Tibial nerve (tissue), 4 donors: Measurements from ENCODE around the gene OR10G7. TPM values are rescaled to one million over a fixed set of nuclear protein-coding genes. Genes with fewer than 3 reads are reported as not detected.

Source experiments
- DNase-seq, 2 donors: peaks; one replicate each; pipeline ENCODE4 v3.0.0-alpha.2; 2019; ENCODE audit warnings: low spot score in 2 of 2
- H3K27ac ChIP-seq, 4 donors: fragments of 200-600 bp; sonication (generic) in 3 of 4; one replicate each; pipeline ENCODE4 v1.5.1; 2017 to 2019; ENCODE audit warnings: mild to moderate bottlenecking in 1 of 4
- H3K27me3 ChIP-seq, 2 donors: fragments of 200-600 bp; sonication (generic) in 1 of 2; one replicate each; pipeline versions ENCODE4 v1.5.1 to v1.6.0; 2017 to 2019
- H3K36me3 ChIP-seq, 3 donors: fragments of 200-600 bp; sonication (generic); one replicate each; pipeline ENCODE4 v1.5.1; 2018 to 2019
- H3K4me1 ChIP-seq, 4 donors: fragments of 200-600 bp; sonication (generic) in 3 of 4; one replicate each; pipeline ENCODE4 v1.5.1; 2017 to 2019
- H3K4me3 ChIP-seq, 4 donors: fragments of 200-600 bp; sonication (generic) in 3 of 4; one replicate each; pipeline ENCODE4 v1.5.1; 2017 to 2019; ENCODE audit warnings: mild to moderate bottlenecking in 1 of 4, moderate library complexity in 1 of 4
- H3K9me3 ChIP-seq, 4 donors: fragments of 200-600 bp; sonication (generic) in 3 of 4; one replicate each; pipeline ENCODE4 v1.5.1; 2017 to 2019
- EP300 ChIP-seq, 2 donors: sonication (generic); formaldehyde crosslinking; IDR thresholded peaks; one replicate each; pipeline ENCODE4 v1.6.1; 2017; ENCODE audit warnings: antibody characterized with exemption in 2 of 2, mild to moderate bottlenecking in 1 of 2
- POLR2A ChIP-seq, 2 donors: fragments of 450-650 bp; IDR thresholded peaks; one replicate each; pipeline ENCODE4 v1.6.1; 2017; ENCODE audit warnings: antibody characterized with exemption in 2 of 2, mild to moderate bottlenecking in 2 of 2, moderate library complexity in 2 of 2
- WGBS, 2 donors: methylation state at CpG; one replicate each; pipeline ENCODE4 v1.1.5; 2018; 5-methylcytosine and 5-hydroxymethylcytosine counted together
- total RNA-seq, 4 donors: library from RNA; depleted of rRNA; stranded (reverse); fragments of >200 nt; gene quantifications; one replicate each; pipeline ENCODE4 v1.1.0, GENCODE V29; 2016
- TF ChIP-seq, protein P1 (sequence below), 5 experiments: fragments of 200-600 bp in 3 of 5; fragments of 450-650 bp in 2 of 5; sonication (generic) in 3 of 5; IDR thresholded peaks; one replicate each; pipeline ENCODE4 v1.5.1; 2016 to 2019; ENCODE audit warnings: antibody characterized with exemption in 5 of 5, mild to moderate bottlenecking in 3 of 5, moderate library complexity in 2 of 5

Gene OR10G7
- total RNA-seq, 4 donors from 2014 or later, result not detected

DNA sequence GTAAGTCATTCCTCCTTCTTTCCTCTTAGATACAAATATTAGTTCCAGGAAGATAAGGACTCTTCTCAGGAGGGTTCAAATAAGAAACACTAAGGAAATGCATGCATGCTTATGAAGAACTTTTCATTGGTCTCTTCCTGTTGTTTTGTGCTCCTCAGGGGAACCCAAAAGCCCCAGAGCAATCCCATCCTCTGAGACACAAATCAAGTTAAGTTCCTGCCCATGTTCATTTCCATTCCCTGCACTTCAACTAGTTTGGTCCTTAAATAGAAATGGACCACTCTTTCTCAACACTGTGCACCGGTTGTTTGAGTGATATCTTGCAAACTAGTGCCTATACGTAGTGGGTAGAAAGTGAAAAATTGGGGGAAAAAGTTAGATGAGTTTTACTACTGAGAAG, 28.4 kb downstream of the OR10G7 start, which contains the start of gene OR10G4:
TSS of gene OR10G4 (plus strand) at position 301 of the 400 bp plus-strand sequence. CDS start 2,578 bp downstream, outside the sequence.
- no peaks in the 10 kb centered on the region for H3K27me3 ChIP-seq
- no peaks in the 10 kb centered on the region for H3K36me3 ChIP-seq
- 75 to 88% methylated on average over 2 of the region's 2 CpGs for WGBS, 2 donors
- H3K9me3 ChIP-seq, result no peaks in the 10 kb centered on the region
- H3K4me3 ChIP-seq, result no peak within 1 kb of the TSS
- no peak for DNase-seq
- H3K27ac ChIP-seq, result no peak within 1 kb of the TSS
- no peaks in the 10 kb centered on the region for H3K4me1 ChIP-seq
- TF ChIP-seq POLR2A (IDR thresholded peaks at IDR 0.05), result no peak
- TF ChIP-seq EP300 (IDR thresholded peaks at IDR 0.05), result no peak
- TF ChIP-seq, protein P1, sequence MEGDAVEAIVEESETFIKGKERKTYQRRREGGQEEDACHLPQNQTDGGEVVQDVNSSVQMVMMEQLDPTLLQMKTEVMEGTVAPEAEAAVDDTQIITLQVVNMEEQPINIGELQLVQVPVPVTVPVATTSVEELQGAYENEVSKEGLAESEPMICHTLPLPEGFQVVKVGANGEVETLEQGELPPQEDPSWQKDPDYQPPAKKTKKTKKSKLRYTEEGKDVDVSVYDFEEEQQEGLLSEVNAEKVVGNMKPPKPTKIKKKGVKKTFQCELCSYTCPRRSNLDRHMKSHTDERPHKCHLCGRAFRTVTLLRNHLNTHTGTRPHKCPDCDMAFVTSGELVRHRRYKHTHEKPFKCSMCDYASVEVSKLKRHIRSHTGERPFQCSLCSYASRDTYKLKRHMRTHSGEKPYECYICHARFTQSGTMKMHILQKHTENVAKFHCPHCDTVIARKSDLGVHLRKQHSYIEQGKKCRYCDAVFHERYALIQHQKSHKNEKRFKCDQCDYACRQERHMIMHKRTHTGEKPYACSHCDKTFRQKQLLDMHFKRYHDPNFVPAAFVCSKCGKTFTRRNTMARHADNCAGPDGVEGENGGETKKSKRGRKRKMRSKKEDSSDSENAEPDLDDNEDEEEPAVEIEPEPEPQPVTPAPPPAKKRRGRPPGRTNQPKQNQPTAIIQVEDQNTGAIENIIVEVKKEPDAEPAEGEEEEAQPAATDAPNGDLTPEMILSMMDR (IDR thresholded peaks at IDR 0.05), result no peak

DNA sequence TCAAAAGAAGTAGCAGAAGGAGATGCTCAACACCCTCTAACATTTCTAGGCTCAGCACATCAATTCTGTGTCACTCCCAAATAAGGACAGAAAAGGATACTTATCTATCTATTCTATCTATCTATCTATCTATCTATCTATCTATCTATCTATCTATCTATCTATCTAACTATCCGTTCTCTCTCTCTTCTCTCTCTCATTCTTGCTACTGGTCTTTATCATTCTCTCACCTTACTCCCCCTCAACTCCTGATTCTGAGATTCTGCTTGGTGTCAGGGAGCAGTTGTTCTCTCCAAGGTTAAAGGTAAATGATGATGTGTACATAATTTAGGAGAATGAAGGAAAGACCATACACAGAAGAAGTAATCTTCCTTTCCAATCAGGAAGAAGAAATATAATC, 46.0 kb downstream of the OR10G7 start, which contains the start of gene OR10G6:
TSS of gene OR10G6 (minus strand) at position 43 of the 400 bp plus-strand sequence. CDS start at position 43, 0 bp downstream.
- no peaks in the 10 kb centered on the region for H3K4me1 ChIP-seq
- 89 to 93% methylated on average over 1 of the region's 1 CpG for WGBS, 2 donors
- no peaks in the 10 kb centered on the region for H3K27me3 ChIP-seq
- no peaks in the 10 kb centered on the region for H3K36me3 ChIP-seq
- TF ChIP-seq POLR2A (IDR thresholded peaks at IDR 0.05), result no peak
- no peak for DNase-seq
- no peak within 1 kb of the TSS for H3K27ac ChIP-seq
- no peaks in the 10 kb centered on the region for H3K9me3 ChIP-seq
- H3K4me3 ChIP-seq, result no peak within 1 kb of the TSS

Other genes starting within 250 kb of the OR10G7 start
- not detected for gene OR6M1, start 235.0 kb downstream of the OR10G7 start, total RNA-seq
- gene TMEM225, start 155.7 kb downstream of the OR10G7 start, total RNA-seq, result not detected
- not detected for gene OR8D4, start 139.2 kb downstream of the OR10G7 start, total RNA-seq
- gene OR4D5, start 101.7 kb downstream of the OR10G7 start, total RNA-seq, result not detected
- not detected for gene OR6T1, start 97.5 kb downstream of the OR10G7 start, total RNA-seq
- gene OR10S1, start 63.5 kb downstream of the OR10G7 start, total RNA-seq, result not detected
- not detected for gene OR10G6, start 46.2 kb downstream of the OR10G7 start, total RNA-seq
- gene OR10G4, start 28.3 kb downstream of the OR10G7 start, total RNA-seq, result not detected
- not detected for gene OR10G9, start 18.3 kb downstream of the OR10G7 start, total RNA-seq
- gene OR10G8, start 14.5 kb downstream of the OR10G7 start, total RNA-seq, result not detected
- 10 to 100 TPM; 17.0 to 22.5 (median 19.9) TPM for gene VWA5A, start 74.1 kb upstream of the OR10G7 start, total RNA-seq
- not detected for gene OR10D3, start 142.0 kb upstream of the OR10G7 start, total RNA-seq
- not detected for gene OR8G1, start 199.8 kb upstream of the OR10G7 start, total RNA-seq
- gene OR8G5, start 215.1 kb upstream of the OR10G7 start, total RNA-seq, result not detected